HUDEP-2 (cell line): Measurements from ENCODE around the gene CFAP69.

Experiments
- DNase-seq, 76 experiments: peaks; one replicate each; lab custom pipeline; 2025; ENCODE audit not compliant: unreplicated experiment in 76 of 76; lab: John Stamatoyannopoulos, UW

CFAP69 gene

GRCh38 chr7:90269163-90269562, 24.2 kb downstream of the CFAP69 start:
- no peak for DNase-seq

- DNase-seq: no peak
Observed at GRCh38 chr7:90270431-90271178, 25.6 kb downstream of the CFAP69 start.

- DNase-seq: no peak
Observed at GRCh38 chr7:90271753-90272152, 26.8 kb downstream of the CFAP69 start.

- no peak for DNase-seq
Observed at GRCh38 chr7:90272242-90272641, 27.3 kb downstream of the CFAP69 start.

GRCh38 chr7:90274161-90274560, 29.2 kb downstream of the CFAP69 start:
- DNase-seq: no peak

GRCh38 chr7:90276033-90276728, 31.2 kb downstream of the CFAP69 start:
- DNase-seq: no peak

- no peak for DNase-seq
Observed at GRCh38 chr7:90288154-90288553, 43.2 kb downstream of the CFAP69 start.

- DNase-seq: no peak
Observed at GRCh38 chr7:90290244-90291113, 45.5 kb downstream of the CFAP69 start.

- peak in 6 of 76 experiments; percentile 3 to 26 (median 14) for DNase-seq
Observed at GRCh38 chr7:90298145-90299038, 53.4 kb downstream of the CFAP69 start.

GRCh38 chr7:90303241-90303640, 58.3 kb downstream of the CFAP69 start:
- no peak for DNase-seq

- no peak for DNase-seq
Observed at GRCh38 chr7:90309872-90310271, 64.9 kb downstream of the CFAP69 start.

- DNase-seq: no peak
Observed at GRCh38 chr7:90311175-90311574, 66.2 kb downstream of the CFAP69 start.

- DNase-seq: peak in 5 of 76 experiments; percentile 2 to 7 (median 4)
Observed at GRCh38 chr7:90312745-90313144, 67.8 kb downstream of the CFAP69 start.

- DNase-seq: no peak
Observed at GRCh38 chr7:90313907-90314306, 68.9 kb downstream of the CFAP69 start.

GRCh38 chr7:90320014-90320413, 75.0 kb downstream of the CFAP69 start:
- DNase-seq: no peak

GRCh38 chr7:90320418-90320800, 75.4 kb downstream of the CFAP69 start:
- no peak for DNase-seq

GRCh38 chr7:90320801-90321494, 76.0 kb downstream of the CFAP69 start, which contains the start of gene FAM237B:
TSS of gene FAM237B (minus strand) at chr7:90321304. CDS start at chr7:90319748, 1,556 bp downstream.
- DNase-seq: no peak

- no peak for DNase-seq
Observed at GRCh38 chr7:90322837-90323236, 77.9 kb downstream of the CFAP69 start.

- no peak for DNase-seq
Observed at GRCh38 chr7:90326500-90326899, 81.5 kb downstream of the CFAP69 start.
